GM12878 (cell line): Measurements from ENCODE around the gene TBC1D1. TPM values are rescaled to one million over a fixed set of nuclear protein-coding genes. Genes with fewer than 3 reads are reported as not detected.

Source experiments
- BACH1 ChIP-seq: fragments of 450-650 bp; IDR thresholded peaks from 2 replicates; pipeline ENCODE4 v1.6.1; 2017; ENCODE audit warnings: mild to moderate bottlenecking, borderline replicate concordance
- BHLHE40 ChIP-seq, 2 experiments: fragments of 450-650 bp in 1 of 2; IDR thresholded peaks; 2 replicates each; pipeline ENCODE4 v1.6.1; 2011 to 2017; ENCODE audit warnings: low read depth in 2 of 2, borderline replicate concordance in 1 of 2, improper control_type of control experiment in 1 of 2, low read length in 1 of 2, mild to moderate bottlenecking in 1 of 2
- CBX5 ChIP-seq: sonication (generic); IDR thresholded peaks from 2 replicates; pipeline ENCODE4 v1.6.1; 2016; ENCODE audit warnings: low read depth, moderate library complexity, mild to moderate bottlenecking, inconsistent platforms
- CREB1 ChIP-seq: IDR thresholded peaks from 2 replicates; pipeline ENCODE4 v1.6.1; 2012; ENCODE audit warnings: low read depth, mild to moderate bottlenecking, inconsistent platforms
- CREM ChIP-seq: IDR thresholded peaks from 2 replicates; pipeline ENCODE4 v1.6.1; 2014; ENCODE audit warnings: antibody characterized with exemption, low read depth
- E2F4 ChIP-seq: IDR thresholded peaks from 2 replicates; pipeline ENCODE4 v1.6.1; 2012; ENCODE audit warnings: low read depth, low read length, improper control_type of control experiment
- GATAD2B ChIP-seq: fragments of 450-650 bp; conservative IDR thresholded peaks from 2 replicates; pipeline ENCODE4 v1.6.1; 2017; ENCODE audit warnings: low read depth, mild to moderate bottlenecking, moderate library complexity
- IKZF1 ChIP-seq: fragments of 450-650 bp; conservative IDR thresholded peaks from 2 replicates; pipeline ENCODE4 v1.6.1; 2017; ENCODE audit warnings: antibody characterized with exemption, mild to moderate bottlenecking
- IKZF2 ChIP-seq, 2 experiments: fragments of 450-650 bp; IDR thresholded peaks; 2 replicates each; pipeline ENCODE4 v1.6.1; 2017; ENCODE audit warnings: mild to moderate bottlenecking in 2 of 2, moderate library complexity in 2 of 2
- MLLT1 ChIP-seq: fragments of 450-650 bp; IDR thresholded peaks from 2 replicates; pipeline ENCODE4 v1.6.1; 2016; ENCODE audit warnings: mild to moderate bottlenecking
- PAX8 ChIP-seq: fragments of 450-650 bp; IDR thresholded peaks from 2 replicates; pipeline ENCODE4 v1.6.1; 2017; ENCODE audit warnings: mild to moderate bottlenecking, moderate library complexity
- POLR2A ChIP-seq: IDR thresholded peaks from 2 replicates; pipeline ENCODE4 v1.6.1; 2011; ENCODE audit warnings: low read depth, mild to moderate bottlenecking, low read length
- RAD51 ChIP-seq: fragments of 450-650 bp; IDR thresholded peaks from 2 replicates; pipeline ENCODE4 v1.6.1; 2016; ENCODE audit warnings: moderate library complexity, mild to moderate bottlenecking, inconsistent platforms
- RUNX3 ChIP-seq: IDR thresholded peaks from 2 replicates; pipeline ENCODE4 v1.6.1; 2012; ENCODE audit warnings: low read length, inconsistent platforms
- SRF ChIP-seq, 2 experiments: IDR thresholded peaks; 2 replicates each; pipeline ENCODE4 v1.6.1; 2011; ENCODE audit warnings: low read depth in 2 of 2, low read length in 2 of 2, mild to moderate bottlenecking in 1 of 2, moderate library complexity in 1 of 2
- ZSCAN29 ChIP-seq: fragments of 450-650 bp; IDR thresholded peaks from 2 replicates; pipeline ENCODE4 v1.6.1; 2017; ENCODE audit warnings: mild to moderate bottlenecking, moderate library complexity
- polyA plus RNA-seq, 11 experiments: library from polyadenylated mRNA; depleted of rRNA in 4 of 11; unstranded in 6 of 11; stranded (reverse) in 5 of 11; fragments of >200 nt; fragmentation: Nextera tagmentation in 4 of 11; fragmentation: Illumina TruSeq in 1 of 11; extraction: Ambion mirVana in 4 of 11; extraction: Trizol in 1 of 11; gene quantifications; 1 replicate in 1 of 11; 2 replicates in 10 of 11; pipeline versions ENCODE4 v1.2.1 to v1.2.3, GENCODE V29; 2011 to 2016; ENCODE audit warnings: inconsistent platforms in 2 of 11, missing spikeins in 2 of 11, low read depth in 1 of 11
- total RNA-seq, 4 experiments: library from RNA; depleted of rRNA in 3 of 4; stranded (reverse); fragments of >200 nt in 3 of 4; fragmentation: Illumina TruSeq in 1 of 4; extraction: Trizol in 1 of 4; gene quantifications; 2 replicates each; pipeline versions ENCODE4 v1.2.1 to v1.2.3, GENCODE V29; 2013 to 2021
- TF ChIP-seq, protein P1 (sequence below): fragments of 450-650 bp; conservative IDR thresholded peaks from 2 replicates; pipeline ENCODE4 v1.6.1; 2017; ENCODE audit warnings: mild to moderate bottlenecking, moderate library complexity
- TF ChIP-seq, protein P2 (sequence below): fragments of 450-650 bp; IDR thresholded peaks from 2 replicates; pipeline ENCODE4 v1.6.1; 2017; ENCODE audit warnings: mild to moderate bottlenecking, moderate library complexity
- TF ChIP-seq, protein P3 (sequence below), 3 experiments: IDR thresholded peaks in 2 of 3; conservative IDR thresholded peaks in 1 of 3; 2 replicates each; pipeline ENCODE4 v1.5.1; 2011; ENCODE audit warnings: low read depth in 3 of 3, low read length in 3 of 3, mild to moderate bottlenecking in 3 of 3, control low read depth in 2 of 3, moderate library complexity in 2 of 3, inconsistent platforms in 1 of 3, mixed read lengths in 1 of 3; ENCODE audit not compliant: control insufficient read depth in 2 of 3, insufficient read depth in 1 of 3; ENCODE audit errors: extremely low read depth in 1 of 3

Gene TBC1D1
- total and polyA plus RNA-seq, 10 of the 15 experiments (the other 5 are each of a cell fraction or from before 2014, with no cell fraction given) = 5.3 to 102 (median 57.8) TPM

DNA sequence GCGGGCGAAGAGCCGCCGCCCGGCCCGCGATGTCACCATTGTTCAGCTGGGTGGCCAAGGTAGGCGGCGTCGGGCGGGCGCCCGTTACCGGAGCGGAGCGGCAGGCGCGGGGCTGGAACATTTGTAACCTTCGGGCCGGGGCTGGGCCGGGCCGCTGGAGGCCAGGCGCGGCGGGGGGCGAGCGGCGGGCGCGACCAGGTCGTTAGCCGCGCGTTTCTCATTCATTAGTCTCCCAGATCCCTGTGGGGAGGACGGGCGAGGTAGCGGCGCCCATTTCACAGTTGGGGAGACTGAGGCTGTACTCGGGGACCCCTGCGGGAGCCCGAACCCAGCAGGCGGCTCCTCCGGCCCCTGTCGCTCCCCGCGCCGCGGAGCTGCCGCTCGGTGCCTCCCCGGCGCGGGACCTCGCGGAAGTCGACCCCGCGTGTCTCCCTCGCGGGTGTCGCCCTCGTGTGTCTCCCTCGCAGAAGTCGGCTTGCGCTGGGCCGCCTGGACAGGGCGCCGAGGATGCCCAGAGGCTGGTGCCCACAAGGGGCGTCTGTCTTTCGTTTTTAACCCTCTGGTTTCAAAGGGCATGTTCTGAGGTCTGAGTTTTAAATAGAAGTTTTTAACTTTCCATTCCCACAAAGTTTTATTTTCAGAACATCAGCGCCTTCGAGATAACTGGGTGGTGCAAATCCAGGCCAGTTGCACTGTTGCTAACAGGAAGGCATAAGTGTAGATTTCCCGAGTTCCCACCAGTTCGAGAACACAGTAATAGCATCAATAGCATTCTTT, 86.8 kb downstream of the TBC1D1 start (continued):
- peak in 1 of 2 experiments; percentile 57; a peak in 1 of 4 replicates for TF ChIP-seq BHLHE40 (IDR thresholded peaks at IDR 0.05; ENCODE audit: borderline replicate concordance in 1 of 2, low read depth in 2 of 2, low read length in 1 of 2)
- TF ChIP-seq CREB1 = no peak
- TF ChIP-seq CREM = peak; percentile 12; the same call in 1 of the 2 replicates
- no peak for TF ChIP-seq CBX5
- TF ChIP-seq IKZF2 (IDR thresholded peaks at IDR 0.05) = peak; percentile 15 to 47; a peak in 2 of 4 replicates
- peak; percentile 89; the same call in 1 of the 2 replicates for TF ChIP-seq BACH1
- TF ChIP-seq POLR2A = peak; percentile 62
- TF ChIP-seq RUNX3 = 0 out of 2 replicates have a peak, but pooled peaks have one; percentile 20
- peak; percentile 97 for TF ChIP-seq GATAD2B
- TF ChIP-seq MLLT1 = peak; percentile 15; the same call in 1 of the 2 replicates
- TF ChIP-seq PAX8 = no peak
- no peak for TF ChIP-seq E2F4
- no peak for TF ChIP-seq SRF (IDR thresholded peaks at IDR 0.05; ENCODE audit: low read depth in 2 of 2, low read length in 2 of 2)
- TF ChIP-seq ZSCAN29 = no peak; the same call in 1 of the 2 replicates
- TF ChIP-seq RAD51 = no peak
- TF ChIP-seq, protein P1, sequence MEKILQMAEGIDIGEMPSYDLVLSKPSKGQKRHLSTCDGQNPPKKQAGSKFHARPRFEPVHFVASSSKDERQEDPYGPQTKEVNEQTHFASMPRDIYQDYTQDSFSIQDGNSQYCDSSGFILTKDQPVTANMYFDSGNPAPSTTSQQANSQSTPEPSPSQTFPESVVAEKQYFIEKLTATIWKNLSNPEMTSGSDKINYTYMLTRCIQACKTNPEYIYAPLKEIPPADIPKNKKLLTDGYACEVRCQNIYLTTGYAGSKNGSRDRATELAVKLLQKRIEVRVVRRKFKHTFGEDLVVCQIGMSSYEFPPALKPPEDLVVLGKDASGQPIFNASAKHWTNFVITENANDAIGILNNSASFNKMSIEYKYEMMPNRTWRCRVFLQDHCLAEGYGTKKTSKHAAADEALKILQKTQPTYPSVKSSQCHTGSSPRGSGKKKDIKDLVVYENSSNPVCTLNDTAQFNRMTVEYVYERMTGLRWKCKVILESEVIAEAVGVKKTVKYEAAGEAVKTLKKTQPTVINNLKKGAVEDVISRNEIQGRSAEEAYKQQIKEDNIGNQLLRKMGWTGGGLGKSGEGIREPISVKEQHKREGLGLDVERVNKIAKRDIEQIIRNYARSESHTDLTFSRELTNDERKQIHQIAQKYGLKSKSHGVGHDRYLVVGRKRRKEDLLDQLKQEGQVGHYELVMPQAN = peak; percentile 63
- TF ChIP-seq, protein P2, sequence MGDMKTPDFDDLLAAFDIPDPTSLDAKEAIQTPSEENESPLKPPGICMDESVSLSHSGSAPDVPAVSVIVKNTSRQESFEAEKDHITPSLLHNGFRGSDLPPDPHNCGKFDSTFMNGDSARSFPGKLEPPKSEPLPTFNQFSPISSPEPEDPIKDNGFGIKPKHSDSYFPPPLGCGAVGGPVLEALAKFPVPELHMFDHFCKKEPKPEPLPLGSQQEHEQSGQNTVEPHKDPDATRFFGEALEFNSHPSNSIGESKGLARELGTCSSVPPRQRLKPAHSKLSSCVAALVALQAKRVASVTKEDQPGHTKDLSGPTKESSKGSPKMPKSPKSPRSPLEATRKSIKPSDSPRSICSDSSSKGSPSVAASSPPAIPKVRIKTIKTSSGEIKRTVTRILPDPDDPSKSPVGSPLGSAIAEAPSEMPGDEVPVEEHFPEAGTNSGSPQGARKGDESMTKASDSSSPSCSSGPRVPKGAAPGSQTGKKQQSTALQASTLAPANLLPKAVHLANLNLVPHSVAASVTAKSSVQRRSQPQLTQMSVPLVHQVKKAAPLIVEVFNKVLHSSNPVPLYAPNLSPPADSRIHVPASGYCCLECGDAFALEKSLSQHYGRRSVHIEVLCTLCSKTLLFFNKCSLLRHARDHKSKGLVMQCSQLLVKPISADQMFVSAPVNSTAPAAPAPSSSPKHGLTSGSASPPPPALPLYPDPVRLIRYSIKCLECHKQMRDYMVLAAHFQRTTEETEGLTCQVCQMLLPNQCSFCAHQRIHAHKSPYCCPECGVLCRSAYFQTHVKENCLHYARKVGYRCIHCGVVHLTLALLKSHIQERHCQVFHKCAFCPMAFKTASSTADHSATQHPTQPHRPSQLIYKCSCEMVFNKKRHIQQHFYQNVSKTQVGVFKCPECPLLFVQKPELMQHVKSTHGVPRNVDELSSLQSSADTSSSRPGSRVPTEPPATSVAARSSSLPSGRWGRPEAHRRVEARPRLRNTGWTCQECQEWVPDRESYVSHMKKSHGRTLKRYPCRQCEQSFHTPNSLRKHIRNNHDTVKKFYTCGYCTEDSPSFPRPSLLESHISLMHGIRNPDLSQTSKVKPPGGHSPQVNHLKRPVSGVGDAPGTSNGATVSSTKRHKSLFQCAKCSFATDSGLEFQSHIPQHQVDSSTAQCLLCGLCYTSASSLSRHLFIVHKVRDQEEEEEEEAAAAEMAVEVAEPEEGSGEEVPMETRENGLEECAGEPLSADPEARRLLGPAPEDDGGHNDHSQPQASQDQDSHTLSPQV = 0 out of 2 replicates have a peak, but pooled peaks have one; percentile 48
- TF ChIP-seq IKZF1 = peak; percentile 73
- TF ChIP-seq, protein P3, sequence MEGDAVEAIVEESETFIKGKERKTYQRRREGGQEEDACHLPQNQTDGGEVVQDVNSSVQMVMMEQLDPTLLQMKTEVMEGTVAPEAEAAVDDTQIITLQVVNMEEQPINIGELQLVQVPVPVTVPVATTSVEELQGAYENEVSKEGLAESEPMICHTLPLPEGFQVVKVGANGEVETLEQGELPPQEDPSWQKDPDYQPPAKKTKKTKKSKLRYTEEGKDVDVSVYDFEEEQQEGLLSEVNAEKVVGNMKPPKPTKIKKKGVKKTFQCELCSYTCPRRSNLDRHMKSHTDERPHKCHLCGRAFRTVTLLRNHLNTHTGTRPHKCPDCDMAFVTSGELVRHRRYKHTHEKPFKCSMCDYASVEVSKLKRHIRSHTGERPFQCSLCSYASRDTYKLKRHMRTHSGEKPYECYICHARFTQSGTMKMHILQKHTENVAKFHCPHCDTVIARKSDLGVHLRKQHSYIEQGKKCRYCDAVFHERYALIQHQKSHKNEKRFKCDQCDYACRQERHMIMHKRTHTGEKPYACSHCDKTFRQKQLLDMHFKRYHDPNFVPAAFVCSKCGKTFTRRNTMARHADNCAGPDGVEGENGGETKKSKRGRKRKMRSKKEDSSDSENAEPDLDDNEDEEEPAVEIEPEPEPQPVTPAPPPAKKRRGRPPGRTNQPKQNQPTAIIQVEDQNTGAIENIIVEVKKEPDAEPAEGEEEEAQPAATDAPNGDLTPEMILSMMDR (IDR thresholded peaks at IDR 0.05 in 2 of 3, conservative IDR thresholded peaks at IDR 0.05 in 1 of 3; ENCODE audit: control insufficient read depth in 2 of 3, extremely low read depth in 1 of 3, insufficient read depth in 1 of 3, low read depth in 3 of 3, low read length in 3 of 3) = peak; percentile 67 to 85 (median 68)
